ENCODE results near the gene RPS6KL1. TPM values are rescaled to one million over a fixed set of nuclear protein-coding genes. Genes with fewer than 3 reads are reported as not detected.

RPS6KL1 gene
- total and polyA plus RNA-seq, 2 experiments from 2014 or later = 0.23 to 1.4 TPM

DNA sequence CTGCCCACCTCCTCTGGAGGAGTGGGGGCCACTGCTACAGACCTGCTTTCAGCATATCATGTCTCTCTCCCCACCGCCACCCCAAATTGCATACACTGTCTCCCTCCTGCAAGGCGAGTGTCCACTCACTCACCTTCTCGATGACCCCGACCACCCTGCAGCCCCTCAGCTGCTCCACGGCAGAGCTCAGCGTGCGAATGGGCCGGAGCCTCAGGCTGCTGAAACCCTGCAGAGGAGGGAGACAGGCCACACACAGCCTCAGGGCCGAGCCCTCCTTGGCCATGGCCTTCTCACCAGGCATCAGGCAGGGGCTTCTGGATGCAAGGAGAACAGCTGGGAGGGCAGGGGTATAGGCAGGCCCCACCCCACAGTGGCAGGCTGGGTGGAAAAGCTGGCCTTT, 4.7 kb downstream of the RPS6KL1 start:
- no peaks in the 10 kb centered on the region for H3K9me3 ChIP-seq (ENCODE audit: low read depth)
- in situ Hi-C loops (cut with MboI) = loop anchor here (10.0 kb wide), 1 partner anchor 176 kb away; no protein-coding TSS in a partner anchor
- no peaks in the 10 kb centered on the region for H3K36me3 ChIP-seq (ENCODE audit: low read depth)
- DNase-seq = no peak
- no peak overlapping the region for H3K9ac ChIP-seq
- no peaks in the 10 kb centered on the region for H3K9me2 ChIP-seq (ENCODE audit: insufficient read depth)
- no peak overlapping the region for H3K4me2 ChIP-seq (ENCODE audit: unreplicated experiment)
- H3K27ac ChIP-seq = no peak overlapping the region
- H3F3A ChIP-seq (ENCODE audit: insufficient read depth) = no peaks in the 10 kb centered on the region
- H3K4me3 ChIP-seq = no peak overlapping the region
- no peak overlapping the region for H2AFZ ChIP-seq
- no peaks in the 10 kb centered on the region for H3K27me3 ChIP-seq (replicated peaks; ENCODE audit: insufficient read depth)
- TF ChIP-seq EZH2 (IDR thresholded peaks at IDR 0.05; ENCODE audit: insufficient read depth, poor library complexity, severe bottlenecking) (no peak), EZH2phosphoT487 (IDR thresholded peaks at IDR 0.05; ENCODE audit: insufficient read depth, low read depth) (no peak)
- H4K20me1 ChIP-seq (ENCODE audit: insufficient read depth) = no peaks in the 10 kb centered on the region
- H3K4me1 ChIP-seq (ENCODE audit: insufficient read depth) = 0 out of 2 replicates have a peak, but pooled peaks cover 5% of the 10 kb centered on the region
- 87 to 91% methylated on average over 8 to 9 of the region's 9 CpGs for WGBS, 2 experiments (ENCODE audit: low coverage in 1 of 2, low lambda C conversion rate in 2 of 2, missing lambda C conversion rate in 2 of 2)
- H3K79me2 ChIP-seq (ENCODE audit: insufficient read depth) = no peaks in the 10 kb centered on the region

DNA sequence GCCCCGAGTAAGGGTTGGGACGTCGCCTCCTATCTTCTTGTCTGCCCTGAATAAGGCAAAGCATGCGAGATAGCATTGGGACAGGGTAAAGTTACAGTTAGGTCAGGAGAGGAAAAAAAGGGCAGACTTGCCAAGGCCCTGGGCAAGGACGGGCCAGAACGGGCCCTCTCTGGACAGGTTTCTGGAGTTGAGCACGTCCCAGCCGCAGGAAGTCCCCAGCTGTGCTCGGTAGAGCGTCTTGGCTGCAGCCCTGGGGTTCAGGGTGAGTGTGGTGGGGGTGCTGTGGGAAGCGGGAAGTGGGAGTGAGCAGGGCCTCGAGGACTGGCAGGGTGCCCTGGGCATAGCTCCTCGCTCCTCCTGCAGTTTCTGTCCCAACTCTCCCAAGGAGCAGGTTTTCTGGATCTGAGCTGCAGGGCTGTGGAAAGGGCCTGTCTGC, 5.4 kb downstream of the RPS6KL1 start:
- Histone ChIP-seq H3K9me2 (ENCODE audit: insufficient read depth) (no peaks in the 10 kb centered on the region), H3K4me3 (no peak overlapping the region), H3K4me1 (ENCODE audit: insufficient read depth) (0 out of 2 replicates have a peak, but pooled peaks cover 5% of the 10 kb centered on the region), H3K4me2 (ENCODE audit: unreplicated experiment) (no peak overlapping the region), H3K9me3 (ENCODE audit: low read depth) (no peaks in the 10 kb centered on the region), H3K36me3 (ENCODE audit: low read depth) (no peaks in the 10 kb centered on the region), H3K9ac (no peak overlapping the region), H2AFZ (no peak overlapping the region), H4K20me1 (ENCODE audit: insufficient read depth) (no peaks in the 10 kb centered on the region), H3K27ac (no peak overlapping the region), H3K79me2 (ENCODE audit: insufficient read depth) (no peaks in the 10 kb centered on the region), H3K27me3 (replicated peaks; ENCODE audit: insufficient read depth) (no peaks in the 10 kb centered on the region), H3F3A (ENCODE audit: insufficient read depth) (no peaks in the 10 kb centered on the region)
- TF ChIP-seq EZH2phosphoT487 (IDR thresholded peaks at IDR 0.05; ENCODE audit: insufficient read depth, low read depth) (no peak), EZH2 (IDR thresholded peaks at IDR 0.05; ENCODE audit: insufficient read depth, poor library complexity, severe bottlenecking) (no peak)
- in situ Hi-C loops (cut with MboI) = loop anchor here (10.0 kb wide), 1 partner anchor 177 kb away; no protein-coding TSS in a partner anchor
- WGBS, 2 experiments (ENCODE audit: low coverage in 1 of 2, low lambda C conversion rate in 2 of 2, missing lambda C conversion rate in 2 of 2) = 54 to 56% methylated on average over 13 of the region's 13 CpGs
- DNase-seq = no peak

GRCh38 chr14:74917178-74917543, 5.9 kb downstream of the RPS6KL1 start:
- TF ChIP-seq EZH2 (IDR thresholded peaks at IDR 0.05; ENCODE audit: insufficient read depth, poor library complexity, severe bottlenecking) = no peak
- TF ChIP-seq EZH2phosphoT487 (IDR thresholded peaks at IDR 0.05; ENCODE audit: insufficient read depth, low read depth) = no peak
- Histone ChIP-seq H3K9me2 (ENCODE audit: insufficient read depth) (no peaks in the 10 kb centered on the region), H3K4me2 (ENCODE audit: unreplicated experiment) (no peak overlapping the region), H3K9me3 (ENCODE audit: low read depth) (no peaks in the 10 kb centered on the region), H3K79me2 (ENCODE audit: insufficient read depth) (no peaks in the 10 kb centered on the region), H4K20me1 (ENCODE audit: insufficient read depth) (no peaks in the 10 kb centered on the region), H3K27me3 (replicated peaks; ENCODE audit: insufficient read depth) (no peaks in the 10 kb centered on the region), H3K9ac (no peak overlapping the region), H3K36me3 (ENCODE audit: low read depth) (no peaks in the 10 kb centered on the region), H3F3A (ENCODE audit: insufficient read depth) (no peaks in the 10 kb centered on the region), H3K4me1 (ENCODE audit: insufficient read depth) (0 out of 2 replicates have a peak, but pooled peaks cover 5% of the 10 kb centered on the region), H3K27ac (no peak overlapping the region), H3K4me3 (no peak overlapping the region), H2AFZ (no peak overlapping the region)
- WGBS, 2 experiments (ENCODE audit: low coverage in 1 of 2, low lambda C conversion rate in 2 of 2, missing lambda C conversion rate in 2 of 2) = 86 to 92% methylated on average over 5 of the region's 5 CpGs
- in situ Hi-C loops (cut with MboI) = loop anchor here (10.0 kb wide), 1 partner anchor 178 kb away; no protein-coding TSS in a partner anchor
- DNase-seq = no peak

DNA sequence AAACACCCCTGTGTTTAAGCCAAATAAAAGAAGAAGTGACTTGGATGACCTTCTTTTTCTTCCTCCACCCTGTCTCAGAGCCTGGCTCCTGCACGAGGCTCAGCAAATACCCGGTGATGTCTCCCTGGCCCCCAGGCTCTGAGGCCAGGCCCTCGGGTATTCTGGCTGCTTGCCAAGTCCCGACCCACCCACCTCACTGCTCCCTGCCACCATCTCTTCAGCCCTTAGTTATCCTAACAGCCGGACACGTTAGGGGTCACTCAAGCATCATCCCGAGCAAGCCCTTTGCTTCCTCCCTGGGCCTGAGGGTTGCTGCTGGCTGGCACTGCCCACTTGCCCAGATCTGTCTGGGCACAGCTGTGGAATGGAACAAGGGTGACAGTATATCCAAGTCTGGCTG, 7.2 kb downstream of the RPS6KL1 start:
- in situ Hi-C loops (cut with MboI) = loop anchor here (10.0 kb wide), 1 partner anchor 179 kb away; no protein-coding TSS in a partner anchor
- WGBS, 2 experiments (ENCODE audit: low coverage in 1 of 2, low lambda C conversion rate in 2 of 2, missing lambda C conversion rate in 2 of 2) = 38 to 40% methylated on average over 7 of the region's 7 CpGs
- 0 out of 2 replicates have a peak, but pooled peaks cover 5% of the 10 kb centered on the region for H3K4me1 ChIP-seq (ENCODE audit: insufficient read depth)
- no peaks in the 10 kb centered on the region for H3K9me3 ChIP-seq (ENCODE audit: low read depth)
- TF ChIP-seq EZH2phosphoT487 (IDR thresholded peaks at IDR 0.05; ENCODE audit: insufficient read depth, low read depth) = no peak
- TF ChIP-seq EZH2 (IDR thresholded peaks at IDR 0.05; ENCODE audit: insufficient read depth, poor library complexity, severe bottlenecking) = no peak
- no peak for DNase-seq
- no peaks in the 10 kb centered on the region for H3K79me2 ChIP-seq (ENCODE audit: insufficient read depth)
- no peak overlapping the region for H3K4me3 ChIP-seq
- H3K4me2 ChIP-seq (ENCODE audit: unreplicated experiment) = no peak overlapping the region
- H3F3A ChIP-seq (ENCODE audit: insufficient read depth) = no peaks in the 10 kb centered on the region
- no peaks in the 10 kb centered on the region for H3K27me3 ChIP-seq (replicated peaks; ENCODE audit: insufficient read depth)
- H3K27ac ChIP-seq = no peak overlapping the region
- no peaks in the 10 kb centered on the region for H3K36me3 ChIP-seq (ENCODE audit: low read depth)
- H2AFZ ChIP-seq = no peak overlapping the region
- H3K9me2 ChIP-seq (ENCODE audit: insufficient read depth) = no peaks in the 10 kb centered on the region
- H3K9ac ChIP-seq = no peak overlapping the region
- no peaks in the 10 kb centered on the region for H4K20me1 ChIP-seq (ENCODE audit: insufficient read depth)
